ENCODE results near the gene TM4SF1.

DNA sequence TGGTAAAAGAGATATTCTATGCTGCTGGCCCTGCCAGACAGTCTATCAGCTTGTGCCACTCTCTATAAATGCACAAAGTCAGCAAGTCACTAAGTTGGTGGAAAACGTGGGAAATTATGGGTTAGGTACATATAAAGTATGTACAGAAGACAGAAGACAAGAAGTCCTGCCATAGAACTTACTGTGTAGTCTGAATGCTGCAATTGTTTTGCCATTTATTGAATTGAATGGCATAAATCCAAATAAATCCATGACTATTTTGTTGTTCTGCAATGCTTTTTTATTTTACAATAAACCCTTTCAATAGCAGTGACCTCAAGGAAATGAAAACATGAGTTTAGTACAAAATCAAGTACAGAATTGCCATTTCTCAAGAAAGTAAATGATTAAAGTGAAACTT is 34.1 kb upstream of the TM4SF1 start:
- TF ChIP-seq, protein P1, sequence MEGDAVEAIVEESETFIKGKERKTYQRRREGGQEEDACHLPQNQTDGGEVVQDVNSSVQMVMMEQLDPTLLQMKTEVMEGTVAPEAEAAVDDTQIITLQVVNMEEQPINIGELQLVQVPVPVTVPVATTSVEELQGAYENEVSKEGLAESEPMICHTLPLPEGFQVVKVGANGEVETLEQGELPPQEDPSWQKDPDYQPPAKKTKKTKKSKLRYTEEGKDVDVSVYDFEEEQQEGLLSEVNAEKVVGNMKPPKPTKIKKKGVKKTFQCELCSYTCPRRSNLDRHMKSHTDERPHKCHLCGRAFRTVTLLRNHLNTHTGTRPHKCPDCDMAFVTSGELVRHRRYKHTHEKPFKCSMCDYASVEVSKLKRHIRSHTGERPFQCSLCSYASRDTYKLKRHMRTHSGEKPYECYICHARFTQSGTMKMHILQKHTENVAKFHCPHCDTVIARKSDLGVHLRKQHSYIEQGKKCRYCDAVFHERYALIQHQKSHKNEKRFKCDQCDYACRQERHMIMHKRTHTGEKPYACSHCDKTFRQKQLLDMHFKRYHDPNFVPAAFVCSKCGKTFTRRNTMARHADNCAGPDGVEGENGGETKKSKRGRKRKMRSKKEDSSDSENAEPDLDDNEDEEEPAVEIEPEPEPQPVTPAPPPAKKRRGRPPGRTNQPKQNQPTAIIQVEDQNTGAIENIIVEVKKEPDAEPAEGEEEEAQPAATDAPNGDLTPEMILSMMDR (IDR thresholded peaks at IDR 0.05) = no peak
- no peak for TF ChIP-seq POLR2AphosphoS5 (IDR thresholded peaks at IDR 0.05)
- TF ChIP-seq POLR2A (IDR thresholded peaks at IDR 0.05) = no peak
